Germinal center (tissue), 1 donor: ENCODE results near the gene PDXP.
A peak's percentile ranks its signal among the peaks of the same experiment; 100 is the strongest.
"Not testable (repeated sequence)": the region's sequence is repeated elsewhere in the genome, so short reads cannot be mapped to it uniquely, and the experiment has no call there.

Experiments used
- DNase-seq: peaks from one replicate; pipeline ENCODE4 v3.0.0; 2012; ENCODE audit warnings: mixed read lengths, low spot score

PDXP gene

GRCh38 chr22:37647928-37648327 is 10.6 kb upstream of the PDXP start:
- no peak for DNase-seq

GRCh38 chr22:37650463-37651136 is 7.9 kb upstream of the PDXP start:
- no peak for DNase-seq

GRCh38 chr22:37654563-37655251 is 3.8 kb upstream of the PDXP start:
- DNase-seq = no peak

GRCh38 chr22:37655252-37655563 is 3.3 kb upstream of the PDXP start:
- DNase-seq = no peak

GRCh38 chr22:37656583-37656982 is 1.9 kb upstream of the PDXP start:
- DNase-seq = not testable (repeated sequence)

GRCh38 chr22:37657590-37658132 is 862 bp upstream of the PDXP start:
- DNase-seq = no peak

GRCh38 chr22:37659066-37659896 is 758 bp downstream of the PDXP start:
- DNase-seq = peak; percentile 71

- DNase-seq = no peak
Measured at GRCh38 chr22:37659897-37660708, 1.6 kb downstream of the PDXP start.

- DNase-seq = no peak
Measured at GRCh38 chr22:37660709-37661045, 2.2 kb downstream of the PDXP start.

- no peak for DNase-seq
Measured at GRCh38 chr22:37661160-37661924, 2.8 kb downstream of the PDXP start.

GRCh38 chr22:37662039-37662438 is 3.5 kb downstream of the PDXP start:
- no peak for DNase-seq

GRCh38 chr22:37663521-37664140 is 5.1 kb downstream of the PDXP start:
- DNase-seq = no peak

GRCh38 chr22:37664249-37665101 is 6.0 kb downstream of the PDXP start:
- no peak for DNase-seq

- DNase-seq = no peak
Measured at GRCh38 chr22:37665487-37665886, 7.0 kb downstream of the PDXP start.

GRCh38 chr22:37669586-37669985 is 11.1 kb downstream of the PDXP start:
- DNase-seq = no peak

GRCh38 chr22:37672206-37672919 is 13.8 kb downstream of the PDXP start:
- DNase-seq = no peak

GRCh38 chr22:37672920-37673455 is 14.5 kb downstream of the PDXP start:
- no peak for DNase-seq

GRCh38 chr22:37674248-37674647 is 15.7 kb downstream of the PDXP start:
- DNase-seq = no peak
